Keratinocyte (primary cell): ENCODE results near the gene FBXO9. TPM values are rescaled to one million over a fixed set of nuclear protein-coding genes. Genes with fewer than 3 reads are reported as not detected.

Source experiments
- DNase-seq: peaks from one replicate; pipeline ENCODE4 v3.0.0-alpha.2; 2011; ENCODE audit warnings: low read depth, missing footprints, low spot score
- FAIRE-seq: peaks from 2 replicates; lab custom pipeline; 2011; peaks lifted over from hg19 to GRCh38; lab: Jason Lieb, UNC
- H2AFZ ChIP-seq: 2 replicates; pipeline ENCODE4 v1.6.0; 2012; ENCODE audit warnings: low read length, control low read depth, inconsistent platforms; ENCODE audit not compliant: control insufficient read depth
- H3K27ac ChIP-seq: 2 replicates; pipeline ENCODE4 v1.5.1; 2011; ENCODE audit warnings: low read length; ENCODE audit not compliant: control insufficient read depth, insufficient read depth
- H3K27me3 ChIP-seq: 3 replicates; pipeline ENCODE4 v1.6.0; 2011; ENCODE audit warnings: low read length; ENCODE audit not compliant: control insufficient read depth, insufficient read depth; ENCODE audit errors: extremely low read depth
- H3K36me3 ChIP-seq, 2 experiments: 2 replicates in 1 of 2; 3 replicates in 1 of 2; pipeline ENCODE4 v1.5.1; 2011; ENCODE audit warnings: low read length in 2 of 2, mild to moderate bottlenecking in 1 of 2; ENCODE audit not compliant: control insufficient read depth in 2 of 2, insufficient read depth in 2 of 2; ENCODE audit errors: extremely low read depth in 1 of 2
- H3K4me1 ChIP-seq: 3 replicates; pipeline ENCODE4 v1.5.1; 2011; ENCODE audit warnings: low read length; ENCODE audit not compliant: control insufficient read depth, insufficient read depth; ENCODE audit errors: extremely low read depth
- H3K4me2 ChIP-seq: 3 replicates; pipeline ENCODE4 v1.6.0; 2011; ENCODE audit warnings: low read depth, low read length; ENCODE audit not compliant: control insufficient read depth, insufficient read depth; ENCODE audit errors: extremely low read depth
- H3K4me3 ChIP-seq, 3 experiments: fragments of 200-600 bp in 1 of 3; sonication (generic) in 1 of 3; 2 replicates in 2 of 3; 3 replicates in 1 of 3; pipeline ENCODE4 v1.5.1; 2011 to 2016; ENCODE audit warnings: low read length in 3 of 3, mild to moderate bottlenecking in 3 of 3, control low read depth in 2 of 3, inconsistent platforms in 1 of 3, low read depth in 1 of 3, mixed read lengths in 1 of 3, mixed run types in 1 of 3, moderate library complexity in 1 of 3; ENCODE audit not compliant: control insufficient read depth in 2 of 3, insufficient read depth in 2 of 3; ENCODE audit errors: extremely low read depth in 1 of 3
- H3K79me2 ChIP-seq: 2 replicates; pipeline ENCODE4 v1.6.0; 2012; ENCODE audit warnings: low read length; ENCODE audit not compliant: control insufficient read depth, insufficient read depth
- H3K9ac ChIP-seq: 3 replicates; pipeline ENCODE4 v1.6.0; 2011; ENCODE audit warnings: low read length; ENCODE audit not compliant: control insufficient read depth, insufficient read depth; ENCODE audit errors: extremely low read depth
- H3K9me1 ChIP-seq: 3 replicates; pipeline ENCODE4 v1.6.0; 2011; ENCODE audit warnings: low read length; ENCODE audit not compliant: control insufficient read depth, insufficient read depth; ENCODE audit errors: extremely low read depth
- H3K9me3 ChIP-seq: 2 replicates; pipeline ENCODE4 v1.5.1; 2012; ENCODE audit warnings: low read depth, low read length; ENCODE audit not compliant: control insufficient read depth
- H4K20me1 ChIP-seq: 3 replicates; pipeline ENCODE4 v1.6.0; 2011; ENCODE audit warnings: low read length; ENCODE audit not compliant: control insufficient read depth, insufficient read depth; ENCODE audit errors: extremely low read depth
- EZH2 ChIP-seq: IDR thresholded peaks from one replicate; pipeline ENCODE4 v1.6.1; 2012; ENCODE audit warnings: inconsistent platforms, mild to moderate bottlenecking, low read length, moderate library complexity
- dilution Hi-C: fragments of 300-500 bp; cut with MboI; formaldehyde crosslinking; loops from one replicate; pipeline ENCODE4 v1.7.0; 2020; ENCODE audit warnings: low sequenced_read_pairs; ENCODE audit not compliant: extremely low pct_ligation_motif_present
- polyA plus RNA-seq, 5 experiments: library from polyadenylated mRNA; depleted of rRNA in 3 of 5; stranded (reverse) in 3 of 5; stranded (forward) in 1 of 5; unstranded in 1 of 5; fragments of >200 nt; gene quantifications; 1 replicate in 1 of 5; 2 replicates in 3 of 5; 3 replicates in 1 of 5; pipeline versions ENCODE4 v1.2.1 to v1.2.3, GENCODE V29; 2011 to 2012; ENCODE audit warnings: missing spikeins in 2 of 5, low read depth in 1 of 5, low replicate concordance in 1 of 5
- TF ChIP-seq, protein P1 (sequence below), 3 experiments: IDR thresholded peaks in 1 of 3; conservative IDR thresholded peaks in 1 of 3; optimal IDR thresholded peaks in 1 of 3; 2 replicates in 2 of 3; 3 replicates in 1 of 3; pipeline versions ENCODE3 to v1.5.1; 2011; ENCODE audit warnings: low read length in 3 of 3, mild to moderate bottlenecking in 3 of 3, moderate library complexity in 2 of 3, control low read depth in 1 of 3, inconsistent platforms in 1 of 3; ENCODE audit not compliant: insufficient read depth in 2 of 3; ENCODE audit errors: extremely low read depth in 1 of 3

Gene FBXO9
- polyA plus RNA-seq, 1 donor (not counting 4 experiments of a cell fraction or from before 2014, with no cell fraction given), result 71.8 TPM

DNA sequence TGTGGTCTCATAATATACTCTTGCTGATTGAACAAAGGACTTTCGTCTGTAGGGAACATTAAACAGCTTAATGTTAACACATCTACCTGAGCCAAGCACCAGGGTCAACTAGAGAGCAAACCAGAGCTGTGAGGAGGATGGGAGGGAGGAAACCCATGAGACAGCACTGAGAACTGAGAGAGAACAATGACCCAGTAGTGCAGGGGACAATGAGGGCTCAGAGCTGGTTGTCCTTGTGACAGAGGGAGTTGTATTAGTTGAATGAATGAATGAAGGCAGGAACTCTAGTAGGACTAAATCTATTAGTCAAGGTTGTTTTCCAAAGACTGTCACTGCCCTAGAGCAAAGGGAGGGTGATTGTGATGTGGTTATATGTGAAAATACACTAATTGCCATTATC is 41.9 kb upstream of the FBXO9 start:
- H3K79me2 ChIP-seq, result no peaks in the 10 kb centered on the region
- no peak overlapping the region for H3K9ac ChIP-seq
- no peak for TF ChIP-seq EZH2
- TF ChIP-seq, protein P1, sequence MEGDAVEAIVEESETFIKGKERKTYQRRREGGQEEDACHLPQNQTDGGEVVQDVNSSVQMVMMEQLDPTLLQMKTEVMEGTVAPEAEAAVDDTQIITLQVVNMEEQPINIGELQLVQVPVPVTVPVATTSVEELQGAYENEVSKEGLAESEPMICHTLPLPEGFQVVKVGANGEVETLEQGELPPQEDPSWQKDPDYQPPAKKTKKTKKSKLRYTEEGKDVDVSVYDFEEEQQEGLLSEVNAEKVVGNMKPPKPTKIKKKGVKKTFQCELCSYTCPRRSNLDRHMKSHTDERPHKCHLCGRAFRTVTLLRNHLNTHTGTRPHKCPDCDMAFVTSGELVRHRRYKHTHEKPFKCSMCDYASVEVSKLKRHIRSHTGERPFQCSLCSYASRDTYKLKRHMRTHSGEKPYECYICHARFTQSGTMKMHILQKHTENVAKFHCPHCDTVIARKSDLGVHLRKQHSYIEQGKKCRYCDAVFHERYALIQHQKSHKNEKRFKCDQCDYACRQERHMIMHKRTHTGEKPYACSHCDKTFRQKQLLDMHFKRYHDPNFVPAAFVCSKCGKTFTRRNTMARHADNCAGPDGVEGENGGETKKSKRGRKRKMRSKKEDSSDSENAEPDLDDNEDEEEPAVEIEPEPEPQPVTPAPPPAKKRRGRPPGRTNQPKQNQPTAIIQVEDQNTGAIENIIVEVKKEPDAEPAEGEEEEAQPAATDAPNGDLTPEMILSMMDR (optimal IDR thresholded peaks at IDR 0.05 in 1 of 3, IDR thresholded peaks at IDR 0.05 in 1 of 3, conservative IDR thresholded peaks at IDR 0.05 in 1 of 3; ENCODE audit: extremely low read depth in 1 of 3, insufficient read depth in 2 of 3, low read length in 3 of 3), result no peak
- dilution Hi-C loops, result no loop called here
- no peak overlapping the region for H2AFZ ChIP-seq
- FAIRE-seq (no peak), DNase-seq (no peak)
- no peak overlapping the region for H3K4me3 ChIP-seq
- no peaks in the 10 kb centered on the region for H4K20me1 ChIP-seq
- H3K36me3 ChIP-seq, result no peaks in the 10 kb centered on the region
- no peaks in the 10 kb centered on the region for H3K9me3 ChIP-seq
- no peaks in the 10 kb centered on the region for H3K27me3 ChIP-seq
- no peaks in the 10 kb centered on the region for H3K4me1 ChIP-seq
- H3K27ac ChIP-seq, result no peak overlapping the region
- no peaks in the 10 kb centered on the region for H3K9me1 ChIP-seq
- no peak overlapping the region for H3K4me2 ChIP-seq

DNA sequence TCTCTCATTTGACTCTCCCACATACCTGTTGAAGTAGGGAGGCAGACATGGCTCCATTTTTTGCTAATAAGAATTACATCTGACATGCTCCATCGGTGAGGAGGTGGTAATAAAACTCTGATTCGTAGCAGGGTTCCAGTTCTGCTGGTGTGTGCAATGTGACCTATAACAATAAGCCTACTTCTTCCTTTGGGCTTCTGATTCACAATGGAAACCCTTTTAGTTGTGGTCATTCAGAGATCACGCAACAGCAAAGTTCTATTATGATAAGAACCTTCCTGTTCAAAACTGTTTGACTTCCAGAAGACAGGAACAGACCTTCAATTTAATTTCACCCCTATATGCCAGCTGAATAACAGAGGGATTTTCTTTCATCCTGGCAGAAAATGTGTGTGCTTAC is 38.7 kb upstream of the FBXO9 start:
- FAIRE-seq, result no peak

More for the DNA sequence above, 38.7 kb upstream of the FBXO9 start:
- no peaks in the 10 kb centered on the region for H3K9me1 ChIP-seq
- no peak overlapping the region for H3K4me3 ChIP-seq
- H3K27ac ChIP-seq, result no peak overlapping the region
- H3K27me3 ChIP-seq, result no peaks in the 10 kb centered on the region
- H3K36me3 ChIP-seq, result no peaks in the 10 kb centered on the region
- no peak for DNase-seq
- dilution Hi-C loops, result no loop called here
- no peak overlapping the region for H3K9ac ChIP-seq
- no peaks in the 10 kb centered on the region for H3K79me2 ChIP-seq
- peaks cover 3% of the 10 kb centered on the region for H3K4me1 ChIP-seq
- H3K9me3 ChIP-seq, result no peaks in the 10 kb centered on the region
- TF ChIP-seq, protein P1 (optimal IDR thresholded peaks at IDR 0.05 in 1 of 3, IDR thresholded peaks at IDR 0.05 in 1 of 3, conservative IDR thresholded peaks at IDR 0.05 in 1 of 3; ENCODE audit: extremely low read depth in 1 of 3, insufficient read depth in 2 of 3, low read length in 3 of 3), result no peak
- TF ChIP-seq EZH2, result no peak
- H2AFZ ChIP-seq, result no peak overlapping the region
- no peak overlapping the region for H3K4me2 ChIP-seq
- H4K20me1 ChIP-seq, result no peaks in the 10 kb centered on the region
